Glutamatergic neuron (in vitro differentiated cells): ENCODE data around the gene REN. TPM values are rescaled to one million over a fixed set of nuclear protein-coding genes. Genes with fewer than 3 reads are reported as not detected.
A peak's percentile ranks its signal among the peaks of the same experiment; 100 is the strongest.

Experiments
- DNase-seq: peaks from one replicate; pipeline ENCODE4 v3.0.0; 2022
- H3K27ac Mint-ChIP-seq: one replicate; pipeline ENCODE4 v1.8.0; 2020; ENCODE audit warnings: mild to moderate bottlenecking, mixed read lengths, inconsistent platforms; ENCODE audit not compliant: unreplicated experiment
- H3K27me3 Mint-ChIP-seq: one replicate; pipeline ENCODE4 v1.8.0; 2020; ENCODE audit warnings: mild to moderate bottlenecking, moderate library complexity, mixed read lengths, inconsistent platforms; ENCODE audit not compliant: unreplicated experiment
- H3K36me3 Mint-ChIP-seq: one replicate; pipeline ENCODE4 v1.8.0; 2020; ENCODE audit warnings: mild to moderate bottlenecking, mixed read lengths, inconsistent platforms; ENCODE audit not compliant: unreplicated experiment
- H3K4me1 Mint-ChIP-seq: one replicate; pipeline ENCODE4 v1.8.0; 2020; ENCODE audit warnings: mild to moderate bottlenecking, low read depth, mixed read lengths, inconsistent platforms; ENCODE audit not compliant: unreplicated experiment
- H3K4me3 Mint-ChIP-seq: one replicate; pipeline ENCODE4 v1.8.0; 2020; ENCODE audit warnings: mild to moderate bottlenecking, mixed read lengths, inconsistent platforms; ENCODE audit not compliant: unreplicated experiment
- H3K9me3 Mint-ChIP-seq: one replicate; pipeline ENCODE4 v1.8.0; 2020; ENCODE audit warnings: mild to moderate bottlenecking, moderate library complexity, mixed read lengths, inconsistent platforms; ENCODE audit not compliant: unreplicated experiment
- CTCF ChIP-seq: fragments of 200-600 bp; sonication (generic); IDR thresholded peaks from one replicate; pipeline ENCODE4 v1.5.0; 2021; ENCODE audit not compliant: partially characterized antibody, unreplicated experiment
- total RNA-seq: library from RNA; stranded (reverse); fragmentation: NEBNext Ultra II Directional; extraction: Animal tissue kit (Norgen Biotek cat#: 25700); gene quantifications from one replicate; pipeline ENCODE4 v1.2.1, GENCODE V29; 2021; ENCODE audit not compliant: unreplicated experiment

REN gene
- total RNA-seq, 1 donor from 2014 or later: not detected

- peaks cover 20% of the 10 kb centered on the region for H3K27me3 Mint-ChIP-seq
Measured at GRCh38 chr1:204151552-204152309, 14.4 kb downstream of the REN start, which contains the start of gene ETNK2. Gene ETNK2 (minus strand): TSS chr1:204152044. CDS start chr1:204151852, 192 bp downstream.

GRCh38 chr1:204150702-204151551, 15.2 kb downstream of the REN start:
- Mint-ChIP-seq H3K4me1 (no peaks in the 10 kb centered on the region), H3K36me3 (no peaks in the 10 kb centered on the region), H3K9me3 (peaks cover 5% of the 10 kb centered on the region), H3K4me3 (peak overlapping the region; percentile 59), H3K27ac (no peak overlapping the region), H3K27me3 (peaks cover 19% of the 10 kb centered on the region)
- DNase-seq: peak; percentile 51
- TF ChIP-seq CTCF: no peak

More at GRCh38 chr1:204151552-204152309, 14.4 kb downstream of the REN start, which contains the start of gene ETNK2:
- Mint-ChIP-seq H3K4me3 (peak within 1 kb of the TSS; percentile 74), H3K4me1 (no peaks in the 10 kb centered on the region), H3K36me3 (no peaks in the 10 kb centered on the region), H3K27ac (no peak within 1 kb of the TSS), H3K9me3 (peaks cover 5% of the 10 kb centered on the region)
- peak; percentile 73 for DNase-seq
- no peak for TF ChIP-seq CTCF

GRCh38 chr1:204149635-204150565, 16.2 kb downstream of the REN start:
- H3K4me1 Mint-ChIP-seq: no peaks in the 10 kb centered on the region
- H3K36me3 Mint-ChIP-seq: no peaks in the 10 kb centered on the region
- peak overlapping the region; percentile 46 for H3K4me3 Mint-ChIP-seq
- TF ChIP-seq CTCF: no peak
- no peak for DNase-seq
- peaks cover 1% of the 10 kb centered on the region for H3K9me3 Mint-ChIP-seq
- no peak overlapping the region for H3K27ac Mint-ChIP-seq
- peaks cover 19% of the 10 kb centered on the region for H3K27me3 Mint-ChIP-seq

- no peak for TF ChIP-seq CTCF
- DNase-seq: no peak
- Mint-ChIP-seq H3K4me3 (no peak overlapping the region), H3K27ac (no peak overlapping the region), H3K27me3 (peaks cover 19% of the 10 kb centered on the region), H3K9me3 (peaks cover 1% of the 10 kb centered on the region), H3K36me3 (no peaks in the 10 kb centered on the region), H3K4me1 (no peaks in the 10 kb centered on the region)
Measured at GRCh38 chr1:204149107-204149506, 17.0 kb downstream of the REN start.
